GM21423 (cell line): ENCODE measurements around the gene STXBP4.

Experiments
- ATAC-seq: cut with Tn5 transposase; IDR thresholded peaks from one replicate; pipeline ENCODE4 v1.9.1; 2021; ENCODE audit warnings: mild to moderate bottlenecking, moderate library complexity; ENCODE audit not compliant: unreplicated experiment

STXBP4 gene

DNA sequence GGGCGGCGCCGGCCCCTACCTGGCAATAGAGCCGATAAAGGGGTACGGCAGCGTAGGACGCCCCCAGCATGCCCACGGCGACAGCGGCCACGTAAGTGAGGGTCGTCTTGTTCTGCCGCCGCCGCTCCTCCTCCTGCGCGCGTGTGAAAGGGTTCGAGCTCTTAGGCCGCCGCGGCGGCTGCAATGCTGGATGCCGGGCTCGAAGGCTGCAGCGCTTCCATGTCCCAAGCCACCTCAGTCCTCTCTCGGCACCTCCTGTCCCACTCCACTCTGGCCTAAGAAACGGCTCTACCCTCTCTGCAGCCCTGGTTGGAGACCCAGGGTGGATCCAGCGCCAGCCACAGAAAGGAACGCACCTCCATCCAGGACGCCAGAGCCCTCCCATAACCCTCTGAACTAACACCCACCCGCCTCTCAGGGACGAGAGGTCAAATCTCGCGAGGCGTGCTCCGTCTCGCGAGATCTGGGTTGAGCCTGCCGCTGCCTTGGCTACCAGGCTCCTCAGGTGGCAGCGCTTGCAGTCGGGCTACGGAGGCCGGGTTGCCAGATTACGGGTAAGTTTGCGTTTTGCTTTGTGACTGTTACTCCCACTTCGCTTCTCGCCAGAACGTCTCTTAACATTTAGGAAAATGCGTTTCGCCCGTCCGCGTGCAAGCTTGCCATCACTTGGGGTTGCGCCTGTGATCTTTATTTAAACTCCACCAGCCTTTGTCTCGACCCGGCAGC is at the start of gene STXBP4, which contains the start of gene COX11:
TSS of gene STXBP4 (plus strand) at position 504 of the 726 bp plus-strand sequence. CDS start 17,455 bp downstream, outside the sequence.
TSS of gene COX11 (minus strand) at position 393 of the 726 bp plus-strand sequence. CDS start at position 385, 8 bp downstream.
- peak; percentile 86 for ATAC-seq

- no peak for ATAC-seq
Observed at GRCh38 chr17:54919425-54919824, 49.1 kb upstream of the STXBP4 start.

GRCh38 chr17:54920819-54921218 is 47.7 kb upstream of the STXBP4 start:
- ATAC-seq = no peak

- no peak for ATAC-seq
Observed at GRCh38 chr17:54924405-54924804, 44.2 kb upstream of the STXBP4 start.

GRCh38 chr17:54927525-54927924 is 41.0 kb upstream of the STXBP4 start:
- ATAC-seq = no peak

- no peak for ATAC-seq
Observed at GRCh38 chr17:54932711-54933110, 35.9 kb upstream of the STXBP4 start.

GRCh38 chr17:54933921-54934320 is 34.6 kb upstream of the STXBP4 start:
- no peak for ATAC-seq

DNA sequence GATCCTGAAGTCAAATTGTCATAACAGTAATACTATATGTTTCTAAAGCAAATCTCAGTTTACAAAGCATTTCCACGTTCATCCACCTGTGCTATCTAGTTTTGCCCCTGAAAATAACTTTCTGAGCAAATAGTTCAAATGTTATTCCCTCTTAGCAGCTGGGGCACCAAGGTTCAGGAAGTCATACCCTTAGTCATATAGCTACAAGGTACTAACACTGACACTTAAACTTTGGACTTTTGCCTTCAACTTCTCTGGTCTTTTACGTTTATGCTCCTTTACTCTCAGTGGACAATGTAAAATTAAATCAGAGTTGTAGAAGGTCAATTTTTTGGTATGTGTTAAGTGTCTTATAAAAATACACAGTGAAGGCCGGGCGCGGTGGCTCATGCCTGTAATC is 33.1 kb upstream of the STXBP4 start:
- no peak for ATAC-seq

DNA sequence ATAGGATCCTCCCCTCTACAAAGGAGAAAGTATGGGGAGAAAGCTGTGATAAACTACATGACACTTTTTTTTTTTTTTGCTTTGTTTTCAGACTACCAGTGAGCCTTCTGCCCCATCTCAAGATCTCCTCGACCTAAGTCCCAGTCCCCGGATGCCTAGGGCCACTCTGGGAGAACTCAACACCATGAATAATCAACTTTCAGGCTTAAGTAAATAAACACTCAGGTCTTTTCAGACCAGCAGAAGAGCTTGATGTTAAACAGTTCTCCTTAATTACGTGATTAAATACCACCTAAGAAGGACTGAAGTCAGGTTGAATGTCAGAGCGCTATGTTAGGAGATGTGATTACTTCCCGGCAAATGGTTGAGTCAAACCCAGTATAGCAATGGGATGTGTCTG is 31.5 kb upstream of the STXBP4 start:
- ATAC-seq = no peak

DNA sequence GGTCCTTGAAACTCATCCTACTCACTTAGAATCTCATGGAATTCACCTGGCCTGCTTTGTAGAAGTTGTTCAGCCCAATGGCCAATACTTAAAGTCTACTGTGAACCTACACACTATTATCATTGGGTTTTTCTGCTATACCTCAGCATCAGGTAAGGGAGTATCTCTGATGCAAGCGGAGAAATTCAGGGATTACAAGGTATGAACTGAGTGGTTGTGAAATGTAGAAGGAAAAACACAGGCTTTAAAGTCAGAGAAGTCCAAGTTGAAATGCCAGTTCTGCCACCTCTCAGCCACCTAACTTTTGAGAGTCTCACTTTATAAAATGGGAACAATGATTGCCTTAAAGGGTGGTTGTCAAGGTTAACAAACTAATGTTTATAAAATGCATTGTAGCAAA is 31.1 kb upstream of the STXBP4 start:
- no peak for ATAC-seq

- ATAC-seq = no peak
Observed at GRCh38 chr17:54941285-54941684, 27.3 kb upstream of the STXBP4 start.

DNA sequence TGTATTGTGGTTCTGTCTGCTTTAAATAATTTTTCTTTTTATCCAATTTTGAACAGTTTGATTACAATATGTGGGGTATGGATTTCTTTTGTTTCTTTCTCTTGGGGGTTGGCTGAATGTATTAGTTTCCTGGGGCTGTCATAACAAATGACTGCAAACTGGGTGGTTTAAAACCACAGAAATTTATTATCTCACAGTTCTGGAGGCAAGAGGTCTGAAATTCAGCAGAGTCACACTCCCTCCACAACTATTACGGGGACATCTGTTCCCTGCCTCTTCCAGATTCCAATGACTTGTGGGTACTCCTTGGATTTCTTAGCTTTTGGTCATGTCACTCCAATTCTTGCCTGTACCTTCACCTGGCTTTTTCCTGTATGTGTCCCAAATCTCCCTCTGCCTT is 23.8 kb upstream of the STXBP4 start:
- no peak for ATAC-seq

DNA sequence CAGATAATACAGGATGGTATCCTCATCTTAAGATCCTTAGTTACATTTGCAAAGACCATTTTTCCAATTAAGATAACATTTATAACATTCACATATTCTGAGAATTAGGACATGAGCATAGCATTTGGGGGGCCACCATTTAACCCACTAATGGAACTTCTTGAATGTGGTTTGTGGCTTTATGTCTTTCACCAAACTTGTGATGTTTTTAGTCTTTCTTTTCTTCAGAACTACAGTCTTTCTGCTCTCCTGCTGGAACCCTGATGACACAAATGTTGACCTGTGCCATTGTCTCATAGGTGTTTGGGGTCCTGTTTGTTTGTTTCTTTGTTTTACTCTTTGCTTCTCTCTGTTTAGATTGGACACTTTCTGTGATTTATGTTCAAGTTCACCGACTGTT is 23.3 kb upstream of the STXBP4 start:
- no peak for ATAC-seq

DNA sequence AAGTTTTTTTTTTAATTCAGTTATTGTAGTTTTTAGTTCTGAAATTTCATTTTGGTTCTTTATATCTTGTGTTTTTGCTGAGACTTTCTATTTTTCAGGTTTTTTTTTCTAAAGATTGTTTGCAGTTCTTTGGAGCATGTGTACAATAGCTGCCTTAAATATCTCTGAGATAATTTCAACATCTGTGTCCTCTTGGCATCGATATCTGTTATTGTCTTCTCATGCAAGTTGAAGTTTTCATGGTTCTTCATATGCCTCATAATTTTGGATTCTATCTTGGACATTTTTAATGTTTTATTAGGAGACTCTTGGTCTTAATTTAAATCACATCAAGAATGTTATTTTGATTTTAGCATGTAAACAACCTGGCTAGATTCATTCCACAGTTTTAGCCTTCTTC is 22.9 kb upstream of the STXBP4 start:
- no peak for ATAC-seq

GRCh38 chr17:54947396-54947795 is 21.2 kb upstream of the STXBP4 start:
- ATAC-seq = no peak

DNA sequence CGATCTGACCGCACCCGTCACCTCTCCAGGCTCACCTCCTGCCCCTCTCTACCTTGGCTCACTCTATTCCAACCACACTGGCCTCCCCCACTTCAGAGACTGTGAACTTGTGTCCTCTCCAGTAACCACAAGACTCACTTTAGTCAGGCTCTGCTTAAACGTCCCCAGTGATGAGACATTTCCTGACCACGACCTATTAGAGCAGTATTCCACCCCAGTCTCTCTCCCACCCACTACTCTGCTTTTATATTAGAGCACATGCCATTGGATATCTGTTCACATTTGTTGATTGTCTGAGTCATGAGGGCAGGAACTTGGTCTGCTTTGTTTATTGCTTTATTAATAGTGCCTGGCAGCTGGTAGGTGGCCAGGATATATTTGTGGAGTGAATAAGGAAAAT is 20.2 kb upstream of the STXBP4 start:
- ATAC-seq = no peak

DNA sequence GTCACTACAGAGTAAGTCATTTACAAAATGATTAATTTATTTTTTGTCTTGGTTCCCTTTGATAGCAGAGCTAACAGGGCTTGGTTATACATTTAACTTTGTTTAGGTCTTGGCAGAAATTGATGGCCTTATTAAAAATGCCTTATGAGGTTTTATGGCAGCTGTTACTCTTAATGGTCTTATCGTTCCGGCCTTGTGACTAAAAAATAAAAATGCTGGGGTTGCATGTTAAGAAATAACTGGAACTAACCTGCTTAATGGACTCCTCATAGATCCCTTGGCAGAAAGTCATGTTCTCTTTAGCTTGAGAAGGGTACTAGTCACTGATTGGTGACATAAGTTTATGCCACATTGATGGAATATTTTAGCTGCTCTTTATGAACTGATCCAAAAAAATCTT is 18.4 kb upstream of the STXBP4 start:
- ATAC-seq = no peak

DNA sequence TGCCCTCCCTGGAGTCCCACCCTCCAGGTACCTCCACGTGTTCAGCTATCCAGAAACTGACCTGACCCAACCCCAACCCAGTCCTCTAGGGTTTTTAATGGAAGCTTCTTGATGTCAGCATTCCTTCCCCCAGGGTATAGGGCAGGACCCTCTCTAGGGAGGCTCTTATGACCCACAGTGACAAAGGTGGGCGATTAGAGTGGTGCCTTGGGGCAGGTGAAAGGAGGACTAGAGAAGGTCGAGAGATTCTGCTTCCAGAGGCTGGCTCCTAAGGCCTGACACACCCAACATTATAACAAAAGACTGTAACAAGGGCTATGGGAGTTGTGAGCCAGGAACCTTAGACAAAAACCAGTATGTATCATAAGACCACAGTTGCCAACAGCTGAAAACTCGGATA is 17.3 kb upstream of the STXBP4 start:
- no peak for ATAC-seq

GRCh38 chr17:54956791-54957190 is 11.8 kb upstream of the STXBP4 start:
- ATAC-seq = no peak

DNA sequence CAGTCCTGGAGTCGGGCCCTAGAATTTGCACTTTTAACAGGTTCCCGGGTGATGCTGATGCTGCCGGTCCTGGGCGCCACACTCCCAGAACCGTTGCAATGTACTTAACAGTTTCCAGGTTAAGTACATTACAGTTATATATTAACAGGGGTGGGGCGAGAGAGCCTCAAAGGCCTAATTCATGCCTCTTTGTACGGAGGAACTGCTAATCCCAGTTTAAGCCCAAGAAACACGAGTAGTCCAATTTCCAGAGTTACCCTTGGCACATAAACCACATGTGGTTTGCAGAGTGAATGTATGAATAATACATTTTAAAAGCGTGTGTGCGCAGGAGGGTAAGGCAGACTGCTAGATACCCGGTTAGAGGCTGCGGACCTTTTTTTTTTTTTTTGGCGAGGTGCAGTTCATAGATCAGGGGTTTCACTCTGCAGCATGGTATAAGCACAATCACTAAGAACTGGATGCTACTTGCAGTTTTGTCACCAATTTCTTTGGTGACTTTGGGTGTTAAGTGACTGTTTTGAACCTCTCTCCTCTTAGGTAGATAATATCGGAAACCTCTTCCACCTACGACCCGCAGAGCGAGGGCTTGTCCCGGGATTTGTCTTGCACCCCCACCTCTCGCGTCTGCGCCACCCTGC is 824 bp upstream of the STXBP4 start:
- ATAC-seq = peak; percentile 20

DNA sequence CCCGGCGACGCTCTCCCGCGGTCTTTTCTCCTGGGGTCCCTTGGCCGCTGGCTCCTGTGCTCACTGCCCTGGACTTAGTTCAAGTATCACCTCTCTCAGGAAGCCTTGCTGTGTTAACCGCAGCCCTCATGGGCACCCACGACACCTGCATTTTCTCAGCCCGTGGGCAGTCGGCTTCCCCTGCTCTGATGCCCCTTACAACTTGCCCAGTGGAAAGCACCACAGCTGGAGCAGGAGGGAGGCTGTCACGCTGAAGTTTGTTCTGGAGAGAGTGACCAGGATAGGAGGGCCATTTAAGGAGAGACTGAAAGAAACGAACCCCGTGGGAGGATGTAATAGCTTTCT is 395 bp downstream of the STXBP4 start:
- ATAC-seq = peak; percentile 20

GRCh38 chr17:54969658-54970572 is 1.4 kb downstream of the STXBP4 start:
- ATAC-seq = no peak
